Fibroblast of lung (primary cell): ENCODE data around the gene IFIT5. TPM values are rescaled to one million over a fixed set of nuclear protein-coding genes. Genes with fewer than 3 reads are reported as not detected.

Experiments
- DNase-seq, 2 donors: peaks; one replicate each; pipeline versions ENCODE4 v3.0.0 to v3.0.0-alpha.2; 2010; ENCODE audit warnings: low read depth in 2 of 2
- H2AFZ ChIP-seq: 2 replicates; pipeline ENCODE4 v1.5.1; 2012; ENCODE audit warnings: low read length, control low read depth, inconsistent platforms
- H3K27ac ChIP-seq: 2 replicates; pipeline ENCODE4 v1.5.1; 2011; ENCODE audit warnings: low read length, control low read depth; ENCODE audit not compliant: insufficient read depth
- H3K27me3 ChIP-seq: 2 replicates; pipeline ENCODE4 v1.5.1; 2011; ENCODE audit warnings: mild to moderate bottlenecking, low read length; ENCODE audit not compliant: control insufficient read depth, insufficient read depth
- H3K36me3 ChIP-seq: 2 replicates; pipeline ENCODE4 v1.5.1; 2011; ENCODE audit warnings: low read length; ENCODE audit not compliant: control insufficient read depth, insufficient read depth
- H3K4me1 ChIP-seq: 2 replicates; pipeline ENCODE4 v1.5.1; 2011; ENCODE audit warnings: low read length; ENCODE audit not compliant: control insufficient read depth, insufficient read depth; ENCODE audit errors: extremely low read depth
- H3K4me2 ChIP-seq: 2 replicates; pipeline ENCODE4 v1.5.1; 2011; ENCODE audit warnings: low read length, control low read depth; ENCODE audit not compliant: insufficient read depth; ENCODE audit errors: extremely low read depth
- H3K4me3 ChIP-seq, 4 experiments: fragments of 200-600 bp in 1 of 4; sonication (generic) in 1 of 4; replicated peaks in 1 of 4; 2 replicates each; pipeline ENCODE4 v1.5.1; 2011 to 2016; ENCODE audit warnings: low read length in 4 of 4, low read depth in 3 of 4, mild to moderate bottlenecking in 3 of 4, control low read depth in 2 of 4, inconsistent platforms in 1 of 4, mixed read lengths in 1 of 4; ENCODE audit not compliant: insufficient read depth in 1 of 4; ENCODE audit errors: control extremely low read depth in 1 of 4
- H3K79me2 ChIP-seq: 2 replicates; pipeline ENCODE4 v1.5.1; 2012; ENCODE audit warnings: mild to moderate bottlenecking, low read length, inconsistent platforms; ENCODE audit not compliant: control insufficient read depth, insufficient read depth
- H3K9ac ChIP-seq: 2 replicates; pipeline ENCODE4 v1.5.1; 2011; ENCODE audit warnings: mild to moderate bottlenecking, low read length, control low read depth; ENCODE audit not compliant: insufficient read depth
- H3K9me3 ChIP-seq: 2 replicates; pipeline ENCODE4 v1.5.1; 2012; ENCODE audit warnings: low read depth, low read length; ENCODE audit not compliant: control insufficient read depth, insufficient read depth
- H4K20me1 ChIP-seq: 2 replicates; pipeline ENCODE4 v1.5.1; 2011; ENCODE audit warnings: low read length; ENCODE audit not compliant: control insufficient read depth, insufficient read depth; ENCODE audit errors: extremely low read depth
- EZH2 ChIP-seq: IDR thresholded peaks from 2 replicates; pipeline ENCODE4 v1.5.1; 2012; ENCODE audit warnings: low read length, control low read depth, mild to moderate bottlenecking; ENCODE audit errors: missing control alignments
- polyA plus RNA-seq, 2 donors: library from polyadenylated mRNA; depleted of rRNA in 1 of 2; stranded (reverse) in 1 of 2; unstranded in 1 of 2; fragments of >200 nt; gene quantifications; 2 replicates each; pipeline ENCODE4 v1.2.1, GENCODE V29; 2011 to 2012; ENCODE audit warnings: missing spikeins in 1 of 2
- total RNA-seq: library from RNA; depleted of rRNA; stranded (reverse); fragments of >200 nt; gene quantifications from 2 replicates; pipeline ENCODE4 v1.2.1, GENCODE V29; 2014
- TF ChIP-seq, protein P1 (sequence below), 2 donors: IDR thresholded peaks in 1 of 2; conservative IDR thresholded peaks in 1 of 2; 1 replicate in 1 of 2; 2 replicates in 1 of 2; pipeline ENCODE4 v1.5.1; 2011 to 2012; ENCODE audit warnings: low read length in 2 of 2, control low read depth in 1 of 2, inconsistent platforms in 1 of 2, low read depth in 1 of 2, mild to moderate bottlenecking in 1 of 2

The IFIT5 gene
- total and polyA plus RNA-seq, 2 donors (not counting 1 experiment from before 2014, with no cell fraction given): 23.5 to 32.7 TPM

DNA sequence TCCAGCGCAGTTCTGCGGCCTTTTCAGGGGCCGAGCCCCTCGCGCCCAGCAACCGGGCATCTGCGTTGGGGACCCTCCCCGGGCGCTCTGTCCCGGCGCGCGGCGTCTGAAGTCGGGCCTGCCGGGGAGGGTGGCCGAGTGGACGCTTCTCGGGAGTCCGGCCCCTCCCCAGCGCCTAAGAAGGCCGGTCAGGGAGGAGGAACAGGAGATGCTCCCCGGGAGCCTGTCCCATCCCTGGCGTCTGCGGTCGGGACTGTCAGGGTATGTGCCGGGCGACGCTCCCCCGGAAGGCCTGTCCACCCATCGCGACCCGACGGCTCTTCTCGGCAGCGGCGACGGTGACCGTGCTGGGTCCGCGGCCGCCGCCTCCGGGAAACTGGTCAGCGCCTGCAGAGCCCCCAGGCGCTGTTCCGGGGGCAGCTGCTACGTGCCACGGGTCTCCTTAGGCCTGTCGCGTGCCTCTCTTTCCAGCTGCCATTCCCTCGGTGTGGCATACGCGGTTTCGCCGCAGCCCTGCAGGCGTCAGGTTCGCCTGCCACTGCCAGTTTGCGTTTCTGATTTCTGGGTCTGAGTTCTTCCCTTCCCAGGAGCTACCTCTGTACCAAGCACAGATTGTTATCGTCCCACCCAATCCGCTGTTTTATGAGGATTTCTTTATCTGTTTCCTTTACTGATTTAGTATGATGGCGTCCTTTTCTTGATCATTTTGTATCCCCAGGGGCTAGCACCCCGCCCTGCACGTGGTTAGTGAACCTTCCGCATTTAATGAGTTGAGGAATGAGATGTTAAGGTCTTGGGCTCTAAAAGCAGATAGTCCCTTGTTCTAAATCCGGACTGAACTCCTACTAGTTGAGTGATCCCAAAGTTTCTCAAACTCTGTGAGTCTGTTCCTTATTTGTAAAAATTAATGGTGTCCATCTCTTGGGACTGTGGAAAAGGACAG is 782 bp downstream of the IFIT5 start:
- H3K27ac ChIP-seq: peak overlapping the region; percentile 94
- no peaks in the 10 kb centered on the region for H3K27me3 ChIP-seq
- peaks cover 5% of the 10 kb centered on the region for H3K4me1 ChIP-seq
- TF ChIP-seq EZH2: no peak
- TF ChIP-seq, protein P1, sequence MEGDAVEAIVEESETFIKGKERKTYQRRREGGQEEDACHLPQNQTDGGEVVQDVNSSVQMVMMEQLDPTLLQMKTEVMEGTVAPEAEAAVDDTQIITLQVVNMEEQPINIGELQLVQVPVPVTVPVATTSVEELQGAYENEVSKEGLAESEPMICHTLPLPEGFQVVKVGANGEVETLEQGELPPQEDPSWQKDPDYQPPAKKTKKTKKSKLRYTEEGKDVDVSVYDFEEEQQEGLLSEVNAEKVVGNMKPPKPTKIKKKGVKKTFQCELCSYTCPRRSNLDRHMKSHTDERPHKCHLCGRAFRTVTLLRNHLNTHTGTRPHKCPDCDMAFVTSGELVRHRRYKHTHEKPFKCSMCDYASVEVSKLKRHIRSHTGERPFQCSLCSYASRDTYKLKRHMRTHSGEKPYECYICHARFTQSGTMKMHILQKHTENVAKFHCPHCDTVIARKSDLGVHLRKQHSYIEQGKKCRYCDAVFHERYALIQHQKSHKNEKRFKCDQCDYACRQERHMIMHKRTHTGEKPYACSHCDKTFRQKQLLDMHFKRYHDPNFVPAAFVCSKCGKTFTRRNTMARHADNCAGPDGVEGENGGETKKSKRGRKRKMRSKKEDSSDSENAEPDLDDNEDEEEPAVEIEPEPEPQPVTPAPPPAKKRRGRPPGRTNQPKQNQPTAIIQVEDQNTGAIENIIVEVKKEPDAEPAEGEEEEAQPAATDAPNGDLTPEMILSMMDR (conservative IDR thresholded peaks at IDR 0.05 in 1 of 2, IDR thresholded peaks at IDR 0.05 in 1 of 2; ENCODE audit: low read depth in 1 of 2, low read length in 2 of 2): no peak
- H3K9ac ChIP-seq: peak overlapping the region; percentile 88
- no peaks in the 10 kb centered on the region for H3K9me3 ChIP-seq
- peak; percentile 49 to 51 for DNase-seq
- H3K36me3 ChIP-seq: no peaks in the 10 kb centered on the region
- H2AFZ ChIP-seq: peak overlapping the region; percentile 86
- H3K4me2 ChIP-seq: peak overlapping the region; percentile 84
- H3K79me2 ChIP-seq: peaks cover 24% of the 10 kb centered on the region
- peak overlapping the region; percentile 75 to 86 (median 83) for H3K4me3 ChIP-seq
- H4K20me1 ChIP-seq: no peaks in the 10 kb centered on the region

DNA sequence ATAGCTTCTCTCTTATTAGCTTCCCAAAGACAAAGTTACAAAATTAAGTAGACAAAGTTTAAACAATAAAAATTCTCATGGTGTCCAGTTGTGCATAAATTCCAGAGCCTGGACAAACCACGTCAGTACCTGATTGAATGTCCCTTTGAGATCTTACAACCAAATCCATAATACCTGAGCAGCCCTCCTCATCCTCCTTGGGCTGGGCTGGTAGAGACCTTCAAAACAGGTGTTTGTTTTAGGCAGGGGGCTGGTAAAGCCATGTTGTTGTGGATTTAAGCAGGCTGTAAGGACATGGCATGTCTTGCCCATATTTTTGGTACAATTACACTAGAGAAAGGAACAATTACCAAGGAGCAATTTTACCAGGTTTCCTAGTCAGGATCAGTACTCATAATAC is 2.1 kb downstream of the IFIT5 start:
- Histone ChIP-seq H3K4me2 (peak overlapping the region; percentile 40), H4K20me1 (no peaks in the 10 kb centered on the region), H3K27ac (no peak overlapping the region), H3K4me3 (peak overlapping the region in 1 of 4 experiments; percentile 16), H3K9me3 (no peaks in the 10 kb centered on the region), H3K79me2 (peaks cover 24% of the 10 kb centered on the region), H3K4me1 (peaks cover 5% of the 10 kb centered on the region), H3K27me3 (no peaks in the 10 kb centered on the region), H3K9ac (no peak overlapping the region), H3K36me3 (no peaks in the 10 kb centered on the region), H2AFZ (no peak overlapping the region)
- no peak for TF ChIP-seq EZH2
- TF ChIP-seq, protein P1 (conservative IDR thresholded peaks at IDR 0.05 in 1 of 2, IDR thresholded peaks at IDR 0.05 in 1 of 2; ENCODE audit: low read depth in 1 of 2, low read length in 2 of 2): no peak
- no peak for DNase-seq

DNA sequence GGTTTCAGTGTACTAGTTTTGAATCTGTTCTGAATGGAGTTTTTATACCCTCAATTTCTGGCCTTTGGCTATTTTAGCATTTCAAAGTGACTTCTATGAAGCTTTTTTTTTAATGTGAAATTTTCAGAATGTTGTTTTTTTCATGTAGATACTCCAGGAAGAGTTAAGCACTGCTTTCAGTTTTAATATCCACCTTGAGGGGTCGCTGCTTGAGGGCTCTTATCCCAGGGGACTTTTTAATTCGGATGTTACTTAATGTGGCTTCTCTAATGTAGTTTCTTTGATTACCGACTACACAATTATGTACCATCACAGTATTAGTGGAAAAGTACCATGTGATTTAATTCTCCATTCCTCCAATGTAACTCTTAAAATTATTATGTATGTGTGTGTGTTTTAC is 5.2 kb downstream of the IFIT5 start:
- Histone ChIP-seq H3K9ac (no peak overlapping the region), H2AFZ (no peak overlapping the region), H3K4me3 (peak overlapping the region in 1 of 4 experiments; percentile 35), H3K4me1 (peaks cover 5% of the 10 kb centered on the region), H4K20me1 (no peaks in the 10 kb centered on the region), H3K36me3 (no peaks in the 10 kb centered on the region), H3K27ac (no peak overlapping the region), H3K27me3 (no peaks in the 10 kb centered on the region), H3K79me2 (peaks cover 24% of the 10 kb centered on the region), H3K9me3 (no peaks in the 10 kb centered on the region), H3K4me2 (peak overlapping the region; percentile 15)
- peak; percentile 21 to 62 for DNase-seq
- TF ChIP-seq, protein P1 (conservative IDR thresholded peaks at IDR 0.05 in 1 of 2, IDR thresholded peaks at IDR 0.05 in 1 of 2; ENCODE audit: low read depth in 1 of 2, low read length in 2 of 2): peak; percentile 62 to 63
- TF ChIP-seq EZH2: no peak
